Smooth muscle cell of the brain vasculature (primary cell): ENCODE results near the gene PHB1.
"Not testable (repeated sequence)": the region's sequence is repeated elsewhere in the genome, so short reads cannot be mapped to it uniquely, and the experiment has no call there.

Experiments
- DNase-seq: peaks from one replicate; pipeline ENCODE4 v3.0.0-alpha.2; 2012; ENCODE audit warnings: low read depth, low spot score

PHB1 gene

GRCh38 chr17:49381033-49381432, 33.6 kb downstream of the PHB1 start:
- no peak for DNase-seq

- no peak for DNase-seq
Observed at GRCh38 chr17:49379926-49380325, 34.8 kb downstream of the PHB1 start.

- DNase-seq = no peak
Observed at GRCh38 chr17:49378311-49378710, 36.4 kb downstream of the PHB1 start.

GRCh38 chr17:49375544-49375943, 39.1 kb downstream of the PHB1 start:
- no peak for DNase-seq

GRCh38 chr17:49373115-49373514, 41.6 kb downstream of the PHB1 start:
- DNase-seq = no peak

GRCh38 chr17:49372425-49372824, 42.3 kb downstream of the PHB1 start:
- no peak for DNase-seq

- DNase-seq = no peak
Observed at GRCh38 chr17:49370971-49371834, 43.5 kb downstream of the PHB1 start.

- DNase-seq = no peak
Observed at GRCh38 chr17:49369760-49370159, 44.9 kb downstream of the PHB1 start.

GRCh38 chr17:49369089-49369488, 45.6 kb downstream of the PHB1 start:
- DNase-seq = no peak

GRCh38 chr17:49365667-49366066, 49.0 kb downstream of the PHB1 start:
- DNase-seq = no peak

GRCh38 chr17:49365126-49365525, 49.6 kb downstream of the PHB1 start:
- DNase-seq = not testable (repeated sequence)

GRCh38 chr17:49364119-49364518, 50.6 kb downstream of the PHB1 start:
- no peak for DNase-seq

GRCh38 chr17:49363251-49363650, 51.4 kb downstream of the PHB1 start:
- no peak for DNase-seq

GRCh38 chr17:49362723-49363117, 52.0 kb downstream of the PHB1 start:
- DNase-seq = no peak

- peak; percentile 58 for DNase-seq
Observed at GRCh38 chr17:49361902-49362722, 52.6 kb downstream of the PHB1 start, which contains the start of gene ZNF652. Gene ZNF652, minus strand, starts transcription at chr17:49362250. Its CDS starts 44,525 bp downstream, at chr17:49317725.

GRCh38 chr17:49361129-49361901, 53.4 kb downstream of the PHB1 start:
- DNase-seq = no peak

- DNase-seq = no peak
Observed at GRCh38 chr17:49360796-49361128, 53.9 kb downstream of the PHB1 start.

- DNase-seq = no peak
Observed at GRCh38 chr17:49359990-49360795, 54.5 kb downstream of the PHB1 start.

GRCh38 chr17:49358641-49359247, 55.9 kb downstream of the PHB1 start:
- no peak for DNase-seq

GRCh38 chr17:49357516-49357915, 57.2 kb downstream of the PHB1 start:
- no peak for DNase-seq

- DNase-seq = no peak
Observed at GRCh38 chr17:49356320-49356719, 58.4 kb downstream of the PHB1 start.
